ENCODE measurements around the gene FSTL4. TPM values are rescaled to one million over a fixed set of nuclear protein-coding genes. Genes with fewer than 3 reads are reported as not detected.

Gene FSTL4
- total RNA-seq, 1 experiment from 2014 or later: 2.7 TPM

DNA sequence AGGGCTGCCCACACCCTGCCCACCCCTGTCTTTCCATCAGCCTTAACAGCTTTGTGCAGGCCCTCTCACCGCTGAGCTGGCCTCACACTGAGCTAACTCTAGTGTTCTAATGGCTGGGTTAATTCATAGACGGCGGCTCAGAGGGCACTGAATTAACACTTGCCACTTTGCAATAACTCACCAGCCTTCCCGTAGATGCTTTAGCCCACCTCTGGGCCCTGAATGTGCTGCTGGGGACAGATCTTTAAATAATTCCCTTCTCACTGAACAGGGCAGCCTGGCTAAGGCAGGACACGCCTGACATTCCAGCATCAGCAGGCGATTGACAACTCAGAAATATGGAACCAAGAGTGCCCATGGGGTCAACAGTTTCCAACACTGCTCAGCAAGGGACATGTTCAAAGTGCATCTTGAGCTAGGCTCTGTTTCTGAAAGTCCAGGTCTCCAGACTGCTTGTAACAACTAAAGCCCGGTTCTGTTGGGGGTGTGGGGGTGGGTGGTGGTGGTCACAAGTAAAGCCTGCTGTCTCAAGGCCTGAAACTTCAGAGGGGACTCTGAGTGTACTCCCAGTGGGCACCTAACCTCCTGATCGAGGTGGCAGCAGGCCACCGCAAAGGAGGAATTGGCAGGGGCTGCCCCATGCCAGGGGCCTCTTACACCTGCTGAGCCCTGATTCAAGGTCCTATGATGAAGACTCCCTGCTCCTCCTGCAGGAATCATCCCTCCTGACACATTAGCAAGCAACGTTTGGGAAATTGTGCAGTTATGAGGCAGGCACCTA, 248.3 kb downstream of the FSTL4 start:
- Mint-ChIP-seq H3K27ac (ENCODE audit: unreplicated experiment) (no peak overlapping the region), H3K36me3 (ENCODE audit: insufficient read depth, unreplicated experiment) (no peaks in the 10 kb centered on the region), H3K9me3 (ENCODE audit: unreplicated experiment) (no peaks in the 10 kb centered on the region), H3K4me3 (ENCODE audit: unreplicated experiment) (no peak overlapping the region), H3K4me1 (ENCODE audit: low read depth, unreplicated experiment) (no peaks in the 10 kb centered on the region), H3K27me3 (ENCODE audit: insufficient read depth, unreplicated experiment) (peaks cover 13% of the 10 kb centered on the region)
- DNase-seq: no peak
- H3K4me3 ChIP-seq (ENCODE audit: low read depth, low read length): no peak overlapping the region
- TF ChIP-seq CTCF (IDR thresholded peaks at IDR 0.05; ENCODE audit: insufficient read depth in 1 of 2, low read depth in 1 of 2, low read length in 1 of 2, severe bottlenecking in 1 of 2, unreplicated experiment in 1 of 2): no peak
- H3K4me1 ChIP-seq: no peaks in the 10 kb centered on the region
- H3K36me3 ChIP-seq (ENCODE audit: control insufficient read depth, insufficient read depth, low read length): no peaks in the 10 kb centered on the region
- H3K9me3 ChIP-seq: no peaks in the 10 kb centered on the region
- POLR2A ChIA-PET: no interaction called here
- no peaks in the 10 kb centered on the region for H3K27me3 ChIP-seq (replicated peaks; ENCODE audit: control insufficient read depth, insufficient read depth, low read length)
- intact Hi-C loops (cut with micrococcal nuclease; ENCODE audit: unreplicated experiment): no loop called here
- CTCF ChIA-PET: no interaction called here
- BruUV-seq (replicated peaks): no TSS peak

GRCh38 chr5:133362438-133362837, 249.9 kb downstream of the FSTL4 start:
- H3K27me3 ChIP-seq (replicated peaks; ENCODE audit: control insufficient read depth, insufficient read depth, low read length): no peaks in the 10 kb centered on the region
- H3K9me3 Mint-ChIP-seq (ENCODE audit: unreplicated experiment): no peaks in the 10 kb centered on the region
- POLR2A ChIA-PET: no interaction called here
- no peak for TF ChIP-seq CTCF (IDR thresholded peaks at IDR 0.05; ENCODE audit: insufficient read depth in 1 of 2, low read depth in 1 of 2, low read length in 1 of 2, severe bottlenecking in 1 of 2, unreplicated experiment in 1 of 2)
- no peaks in the 10 kb centered on the region for H3K4me1 ChIP-seq
- H3K27me3 Mint-ChIP-seq (ENCODE audit: insufficient read depth, unreplicated experiment): peaks cover 13% of the 10 kb centered on the region
- no TSS peak for BruUV-seq (replicated peaks)
- no peaks in the 10 kb centered on the region for H3K4me1 Mint-ChIP-seq (ENCODE audit: low read depth, unreplicated experiment)
- H3K27ac Mint-ChIP-seq (ENCODE audit: unreplicated experiment): no peak overlapping the region
- no peak overlapping the region for H3K4me3 ChIP-seq (ENCODE audit: low read depth, low read length)
- H3K4me3 Mint-ChIP-seq (ENCODE audit: unreplicated experiment): no peak overlapping the region
- H3K9me3 ChIP-seq: no peaks in the 10 kb centered on the region
- H3K36me3 ChIP-seq (ENCODE audit: control insufficient read depth, insufficient read depth, low read length): no peaks in the 10 kb centered on the region
- no peak for DNase-seq
- H3K36me3 Mint-ChIP-seq (ENCODE audit: insufficient read depth, unreplicated experiment): no peaks in the 10 kb centered on the region
- CTCF ChIA-PET: no interaction called here
- intact Hi-C loops (cut with micrococcal nuclease; ENCODE audit: unreplicated experiment): no loop called here

DNA sequence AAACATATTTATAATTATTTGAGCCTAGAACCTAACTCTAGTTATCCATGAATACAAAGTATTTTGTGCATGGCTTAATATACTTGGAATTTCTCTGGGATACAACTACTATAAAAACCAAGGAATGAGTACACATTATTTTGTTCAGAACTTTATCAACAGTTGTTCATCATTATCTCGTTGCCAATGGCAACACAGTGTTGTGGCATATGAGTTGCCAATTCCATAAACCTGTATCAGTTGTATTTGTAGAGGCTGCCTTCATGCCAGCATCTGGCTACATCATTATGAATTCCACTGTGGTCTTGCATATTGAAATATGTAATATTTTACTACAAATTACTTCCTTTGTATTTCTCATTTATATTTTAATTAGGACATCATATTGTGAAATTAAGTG, 250.4 kb downstream of the FSTL4 start:
- ChIA-PET POLR2A (no interaction called here), CTCF (no interaction called here)
- Mint-ChIP-seq H3K4me1 (ENCODE audit: low read depth, unreplicated experiment) (no peaks in the 10 kb centered on the region), H3K9me3 (ENCODE audit: unreplicated experiment) (no peaks in the 10 kb centered on the region), H3K27ac (ENCODE audit: unreplicated experiment) (no peak overlapping the region), H3K36me3 (ENCODE audit: insufficient read depth, unreplicated experiment) (no peaks in the 10 kb centered on the region), H3K4me3 (ENCODE audit: unreplicated experiment) (no peak overlapping the region), H3K27me3 (ENCODE audit: insufficient read depth, unreplicated experiment) (peaks cover 13% of the 10 kb centered on the region)
- no peaks in the 10 kb centered on the region for H3K9me3 ChIP-seq
- H3K4me1 ChIP-seq: no peaks in the 10 kb centered on the region
- BruUV-seq (replicated peaks): no TSS peak
- H3K27me3 ChIP-seq (replicated peaks; ENCODE audit: control insufficient read depth, insufficient read depth, low read length): no peaks in the 10 kb centered on the region
- TF ChIP-seq CTCF (IDR thresholded peaks at IDR 0.05; ENCODE audit: insufficient read depth in 1 of 2, low read depth in 1 of 2, low read length in 1 of 2, severe bottlenecking in 1 of 2, unreplicated experiment in 1 of 2): no peak
- no peaks in the 10 kb centered on the region for H3K36me3 ChIP-seq (ENCODE audit: control insufficient read depth, insufficient read depth, low read length)
- no peak for DNase-seq
- intact Hi-C loops (cut with micrococcal nuclease; ENCODE audit: unreplicated experiment): no loop called here
- no peak overlapping the region for H3K4me3 ChIP-seq (ENCODE audit: low read depth, low read length)
